Measurements from ENCODE around the gene RAB36.

DNA sequence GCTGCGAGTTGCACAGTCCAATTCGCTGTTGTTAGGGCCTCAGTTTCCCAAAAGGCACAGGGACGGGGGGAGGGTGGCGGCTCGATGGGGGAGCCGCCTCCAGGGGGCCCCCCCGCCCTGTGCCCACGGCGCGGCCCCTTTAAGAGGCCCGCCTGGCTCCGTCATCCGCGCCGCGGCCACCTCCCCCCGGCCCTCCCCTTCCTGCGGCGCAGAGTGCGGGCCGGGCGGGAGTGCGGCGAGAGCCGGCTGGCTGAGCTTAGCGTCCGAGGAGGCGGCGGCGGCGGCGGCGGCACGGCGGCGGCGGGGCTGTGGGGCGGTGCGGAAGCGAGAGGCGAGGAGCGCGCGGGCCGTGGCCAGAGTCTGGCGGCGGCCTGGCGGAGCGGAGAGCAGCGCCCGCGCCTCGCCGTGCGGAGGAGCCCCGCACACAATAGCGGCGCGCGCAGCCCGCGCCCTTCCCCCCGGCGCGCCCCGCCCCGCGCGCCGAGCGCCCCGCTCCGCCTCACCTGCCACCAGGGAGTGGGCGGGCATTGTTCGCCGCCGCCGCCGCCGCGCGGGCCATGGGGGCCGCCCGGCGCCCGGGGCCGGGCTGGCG is 35.1 kb downstream of the RAB36 start, which contains the start of gene BCR:
- TF ChIP-seq, protein P1, sequence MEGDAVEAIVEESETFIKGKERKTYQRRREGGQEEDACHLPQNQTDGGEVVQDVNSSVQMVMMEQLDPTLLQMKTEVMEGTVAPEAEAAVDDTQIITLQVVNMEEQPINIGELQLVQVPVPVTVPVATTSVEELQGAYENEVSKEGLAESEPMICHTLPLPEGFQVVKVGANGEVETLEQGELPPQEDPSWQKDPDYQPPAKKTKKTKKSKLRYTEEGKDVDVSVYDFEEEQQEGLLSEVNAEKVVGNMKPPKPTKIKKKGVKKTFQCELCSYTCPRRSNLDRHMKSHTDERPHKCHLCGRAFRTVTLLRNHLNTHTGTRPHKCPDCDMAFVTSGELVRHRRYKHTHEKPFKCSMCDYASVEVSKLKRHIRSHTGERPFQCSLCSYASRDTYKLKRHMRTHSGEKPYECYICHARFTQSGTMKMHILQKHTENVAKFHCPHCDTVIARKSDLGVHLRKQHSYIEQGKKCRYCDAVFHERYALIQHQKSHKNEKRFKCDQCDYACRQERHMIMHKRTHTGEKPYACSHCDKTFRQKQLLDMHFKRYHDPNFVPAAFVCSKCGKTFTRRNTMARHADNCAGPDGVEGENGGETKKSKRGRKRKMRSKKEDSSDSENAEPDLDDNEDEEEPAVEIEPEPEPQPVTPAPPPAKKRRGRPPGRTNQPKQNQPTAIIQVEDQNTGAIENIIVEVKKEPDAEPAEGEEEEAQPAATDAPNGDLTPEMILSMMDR (IDR thresholded peaks at IDR 0.05 in 8 of 11, conservative IDR thresholded peaks at IDR 0.05 in 3 of 11) = peak in 1 of 11 experiments; percentile 29
- TF ChIP-seq POLR2A (IDR thresholded peaks at IDR 0.05) (no peak), POLR2AphosphoS5 (IDR thresholded peaks at IDR 0.05) (peak; percentile 82 to 89 (median 84))

Data from spleen (tissue), 7 donors.